ENCODE data around the gene DZIP1. TPM values are rescaled to one million over a fixed set of nuclear protein-coding genes. Genes with fewer than 3 reads are reported as not detected.

The DZIP1 gene
- total and polyA plus RNA-seq, 10 donors, result 2.9 to 8.5 (median 5.2) TPM

DNA sequence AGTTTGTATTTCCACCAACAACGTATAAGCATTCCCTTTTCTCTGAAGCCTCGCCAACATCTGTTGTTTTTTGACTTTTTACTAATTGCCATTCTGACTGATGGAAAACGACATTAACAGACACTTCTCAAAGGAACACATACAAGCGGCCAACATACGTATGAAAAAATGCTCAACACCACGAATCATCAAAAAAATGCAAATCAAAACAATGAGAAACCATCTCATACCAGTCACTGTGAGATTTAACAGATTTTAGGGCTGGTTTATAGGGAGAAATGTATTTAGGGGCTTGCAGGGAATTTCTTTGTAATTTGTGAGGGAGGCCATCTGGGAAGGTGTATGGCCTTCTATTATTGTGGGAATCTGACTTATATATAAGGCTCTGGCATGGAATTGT lies 2.8 kb upstream of the DZIP1 start:
- no peak for DNase-seq
- 81 to 88% (median 87%) methylated on average over 6 of the region's 6 CpGs for WGBS, 5 donors
- Histone ChIP-seq H3K36me3 (no peaks in the 10 kb centered on the region), H3K27ac (no peak overlapping the region), H3K4me3 (no peak overlapping the region), H3K9me3 (no peaks in the 10 kb centered on the region), H3K4me1 (peaks cover 8 to 29% (median 16%) of the 10 kb centered on the region in 6 donors), H3K27me3 (replicated peaks in 1 of 7) (peaks cover 0 to 39% (median 24%) of the 10 kb centered on the region in 7 donors)
- intact Hi-C loops (cut with DNase I; ENCODE audit: low total_unique reads), result no loop called here
- TF ChIP-seq POLR2AphosphoS5 (IDR thresholded peaks at IDR 0.05), result no peak
- no peak for TF ChIP-seq POLR2A (IDR thresholded peaks at IDR 0.05)
- no peak for TF ChIP-seq CTCF (IDR thresholded peaks at IDR 0.05 in 8 of 11, conservative IDR thresholded peaks at IDR 0.05 in 3 of 11)

- H3K27me3 ChIP-seq (replicated peaks in 1 of 7), result peaks cover 0 to 72% (median 41%) of the 10 kb centered on the region in 7 donors
- H3K27ac ChIP-seq, result peak overlapping the region in 6 of 8 donors; percentile 33 to 61 (median 47)
- WGBS, 5 donors, result 1 to 3% (median 2%) methylated on average over 49 to 62 of the region's 62 CpGs
- peak overlapping the region; percentile 21 to 71 (median 48) for H3K4me3 ChIP-seq
- peak; percentile 78 for DNase-seq
- intact Hi-C loops (cut with DNase I; ENCODE audit: low total_unique reads), result no loop called here
- H3K9me3 ChIP-seq, result no peaks in the 10 kb centered on the region
- TF ChIP-seq POLR2AphosphoS5 (IDR thresholded peaks at IDR 0.05), result no peak
- TF ChIP-seq POLR2A (IDR thresholded peaks at IDR 0.05), result no peak
- TF ChIP-seq CTCF (IDR thresholded peaks at IDR 0.05 in 8 of 11, conservative IDR thresholded peaks at IDR 0.05 in 3 of 11), result no peak
- no peaks in the 10 kb centered on the region for H3K36me3 ChIP-seq
- H3K4me1 ChIP-seq, result peaks cover 10 to 41% (median 25%) of the 10 kb centered on the region in 6 donors
Measured at GRCh38 chr13:95643936-95644598, 439 bp downstream of the DZIP1 start.

DNA sequence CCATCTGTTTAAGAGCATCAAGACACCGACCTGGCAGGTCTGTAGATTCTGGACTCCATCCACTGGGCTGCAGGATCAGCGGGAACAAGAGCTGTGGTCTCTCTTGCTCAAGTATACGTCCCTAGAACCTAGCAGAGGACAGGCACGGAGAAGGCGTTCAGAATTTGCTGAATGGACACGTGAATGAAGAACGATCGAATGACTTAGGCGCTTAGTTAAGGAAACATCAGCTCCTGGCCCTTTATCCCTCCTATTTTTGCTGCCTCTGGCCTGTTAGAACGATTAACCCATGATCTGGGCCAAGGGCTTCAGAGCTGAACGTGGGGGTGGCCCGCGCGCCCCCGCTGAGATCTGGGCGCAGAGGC lies 953 bp downstream of the DZIP1 start:
- H3K27ac ChIP-seq, result peak overlapping the region in 5 of 8 donors; percentile 33 to 61 (median 48)
- DNase-seq, result no peak
- peak overlapping the region; percentile 21 to 71 (median 48) for H3K4me3 ChIP-seq
- intact Hi-C loops (cut with DNase I; ENCODE audit: low total_unique reads), result no loop called here
- H3K4me1 ChIP-seq, result peaks cover 10 to 41% (median 25%) of the 10 kb centered on the region in 6 donors
- no peaks in the 10 kb centered on the region for H3K36me3 ChIP-seq
- WGBS, 5 donors, result 18 to 28% (median 22%) methylated on average over 12 to 16 of the region's 16 CpGs
- H3K9me3 ChIP-seq, result no peaks in the 10 kb centered on the region
- TF ChIP-seq CTCF (IDR thresholded peaks at IDR 0.05 in 8 of 11, conservative IDR thresholded peaks at IDR 0.05 in 3 of 11) (no peak), POLR2A (IDR thresholded peaks at IDR 0.05) (no peak), POLR2AphosphoS5 (IDR thresholded peaks at IDR 0.05) (no peak)
- H3K27me3 ChIP-seq (replicated peaks in 1 of 7), result peaks cover 0 to 76% (median 41%) of the 10 kb centered on the region in 7 donors

- Histone ChIP-seq H3K4me1 (peaks cover 10 to 41% (median 25%) of the 10 kb centered on the region in 6 donors), H3K27me3 (replicated peaks in 1 of 7) (peaks cover 0 to 80% (median 41%) of the 10 kb centered on the region in 7 donors), H3K36me3 (no peaks in the 10 kb centered on the region), H3K27ac (no peak overlapping the region), H3K9me3 (no peaks in the 10 kb centered on the region), H3K4me3 (peak overlapping the region in 1 of 8 donors; percentile 71)
- TF ChIP-seq POLR2A (IDR thresholded peaks at IDR 0.05) (no peak), POLR2AphosphoS5 (IDR thresholded peaks at IDR 0.05) (no peak), CTCF (IDR thresholded peaks at IDR 0.05 in 8 of 11, conservative IDR thresholded peaks at IDR 0.05 in 3 of 11) (no peak)
- no peak for DNase-seq
- intact Hi-C loops (cut with DNase I; ENCODE audit: low total_unique reads), result no loop called here
- WGBS, 5 donors, result 67 to 85% (median 76%) methylated on average over 3 of the region's 3 CpGs
Measured at GRCh38 chr13:95642999-95643398, 1.5 kb downstream of the DZIP1 start.
